ENCODE measurements around the gene CKS2.
"Not testable (repeated sequence)": the region's sequence is repeated elsewhere in the genome, so short reads cannot be mapped to it uniquely, and the experiment has no call there.

CKS2 gene

DNA sequence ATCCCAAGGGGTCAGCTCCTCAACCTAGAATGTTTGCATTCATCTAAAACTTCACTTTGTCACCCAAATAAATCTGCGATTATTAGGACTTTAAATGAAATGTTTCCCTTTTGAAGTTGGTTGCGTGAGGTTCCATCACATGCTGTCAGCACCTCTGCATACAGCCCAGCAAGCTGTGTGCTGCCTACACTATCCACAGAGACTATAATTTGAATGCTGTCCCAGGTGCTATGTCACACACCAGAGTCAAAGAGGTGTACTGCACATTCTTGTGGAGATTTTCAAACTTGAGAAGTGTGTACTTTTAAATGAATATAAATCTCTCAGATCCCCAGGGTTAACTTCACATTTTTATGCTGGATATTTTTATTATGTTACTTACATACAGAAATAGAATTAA is 19.3 kb upstream of the CKS2 start:
- H3K79me2 ChIP-seq (ENCODE audit: insufficient read depth, low read length): no peaks in the 10 kb centered on the region
- H3K9ac ChIP-seq (ENCODE audit: low read length): no peak overlapping the region
- no peaks in the 10 kb centered on the region for H3K9me3 ChIP-seq (ENCODE audit: insufficient read depth, low read length)
- H3F3A ChIP-seq (ENCODE audit: insufficient read depth): no peaks in the 10 kb centered on the region
- H2AFZ ChIP-seq (ENCODE audit: low read depth, low read length, severe bottlenecking): no peak overlapping the region
- no peaks in the 10 kb centered on the region for H3K9me2 ChIP-seq (replicated peaks; ENCODE audit: insufficient read depth, low read length)
- no peak overlapping the region for H3K27ac ChIP-seq (ENCODE audit: low read depth, low read length)
- no peaks in the 10 kb centered on the region for H4K20me1 ChIP-seq (ENCODE audit: low read depth, low read length)
- no peaks in the 10 kb centered on the region for H3K27me3 ChIP-seq (ENCODE audit: low read length)
- H3K4me2 ChIP-seq (ENCODE audit: low read depth, low read length, poor library complexity, severe bottlenecking): no peak overlapping the region
- no peaks in the 10 kb centered on the region for H3K36me3 ChIP-seq (ENCODE audit: low read length)
- no peak for TF ChIP-seq EZH2phosphoT487 (conservative IDR thresholded peaks at IDR 0.05; ENCODE audit: low read length)
- TF ChIP-seq CTCF (IDR thresholded peaks at IDR 0.05; ENCODE audit: insufficient read depth, low read length, poor library complexity, severe bottlenecking): no peak
- no peak overlapping the region for H3K4me3 ChIP-seq (ENCODE audit: insufficient read depth, low read length, poor library complexity, severe bottlenecking)

DNA sequence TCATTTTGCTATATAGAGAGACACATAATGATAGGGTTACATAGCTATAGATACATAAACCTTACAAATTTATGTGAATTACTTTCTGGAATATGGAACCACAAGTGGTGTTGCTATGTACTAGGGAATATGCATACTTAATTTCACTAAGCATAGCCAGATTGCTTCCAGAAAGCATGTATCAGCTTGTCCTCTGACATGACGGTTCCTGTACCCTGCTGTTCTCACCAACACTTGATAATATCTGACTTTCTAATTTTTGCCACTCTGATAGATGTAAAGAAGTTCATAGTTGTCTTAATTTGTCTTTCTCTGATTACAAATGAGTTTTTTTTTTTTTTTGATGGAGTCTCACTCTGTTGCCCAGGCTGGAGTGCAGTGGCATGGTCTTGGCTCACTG is 18.0 kb upstream of the CKS2 start:
- H2AFZ ChIP-seq (ENCODE audit: low read depth, low read length, severe bottlenecking): no peak overlapping the region
- H3K27me3 ChIP-seq (ENCODE audit: low read length): no peaks in the 10 kb centered on the region
- no peaks in the 10 kb centered on the region for H3K9me3 ChIP-seq (ENCODE audit: insufficient read depth, low read length)
- H3K4me3 ChIP-seq (ENCODE audit: insufficient read depth, low read length, poor library complexity, severe bottlenecking): no peak overlapping the region
- H3K4me2 ChIP-seq (ENCODE audit: low read depth, low read length, poor library complexity, severe bottlenecking): no peak overlapping the region
- TF ChIP-seq EZH2phosphoT487 (conservative IDR thresholded peaks at IDR 0.05; ENCODE audit: low read length) (no peak), CTCF (IDR thresholded peaks at IDR 0.05; ENCODE audit: insufficient read depth, low read length, poor library complexity, severe bottlenecking) (no peak)
- H3K79me2 ChIP-seq (ENCODE audit: insufficient read depth, low read length): no peaks in the 10 kb centered on the region
- no peaks in the 10 kb centered on the region for H3F3A ChIP-seq (ENCODE audit: insufficient read depth)
- no peak overlapping the region for H3K9ac ChIP-seq (ENCODE audit: low read length)
- H3K9me2 ChIP-seq (replicated peaks; ENCODE audit: insufficient read depth, low read length): no peaks in the 10 kb centered on the region
- H4K20me1 ChIP-seq (ENCODE audit: low read depth, low read length): no peaks in the 10 kb centered on the region
- no peak overlapping the region for H3K27ac ChIP-seq (ENCODE audit: low read depth, low read length)
- H3K36me3 ChIP-seq (ENCODE audit: low read length): no peaks in the 10 kb centered on the region

DNA sequence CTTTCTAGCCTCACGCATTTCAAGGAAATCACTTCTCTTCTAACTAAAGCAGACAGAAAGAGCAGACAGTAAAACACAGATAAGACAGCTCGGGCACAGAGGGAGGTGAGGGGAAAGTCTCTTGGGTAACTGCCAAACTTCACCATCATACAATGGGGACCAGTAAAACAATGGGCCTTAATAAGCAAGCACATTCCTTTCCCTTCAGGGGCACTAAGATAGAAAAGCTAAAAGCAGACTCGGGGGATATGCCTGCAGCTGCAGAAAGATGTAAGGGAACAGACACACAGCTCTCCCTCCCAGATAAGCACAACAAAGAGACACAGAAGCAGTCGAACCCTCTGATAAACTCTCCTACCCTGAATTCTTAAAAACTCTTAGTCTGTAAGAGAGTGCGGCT is 15.6 kb upstream of the CKS2 start:
- Histone ChIP-seq H3K27me3 (ENCODE audit: low read length) (no peaks in the 10 kb centered on the region), H2AFZ (ENCODE audit: low read depth, low read length, severe bottlenecking) (no peak overlapping the region), H3K27ac (ENCODE audit: low read depth, low read length) (no peak overlapping the region), H3K79me2 (ENCODE audit: insufficient read depth, low read length) (no peaks in the 10 kb centered on the region), H3K36me3 (ENCODE audit: low read length) (no peaks in the 10 kb centered on the region), H3K4me2 (ENCODE audit: low read depth, low read length, poor library complexity, severe bottlenecking) (no peak overlapping the region), H4K20me1 (ENCODE audit: low read depth, low read length) (no peaks in the 10 kb centered on the region), H3F3A (ENCODE audit: insufficient read depth) (no peaks in the 10 kb centered on the region), H3K9ac (ENCODE audit: low read length) (no peak overlapping the region), H3K9me2 (replicated peaks; ENCODE audit: insufficient read depth, low read length) (no peaks in the 10 kb centered on the region), H3K9me3 (ENCODE audit: insufficient read depth, low read length) (no peaks in the 10 kb centered on the region), H3K4me3 (ENCODE audit: insufficient read depth, low read length, poor library complexity, severe bottlenecking) (no peak overlapping the region)
- no peak for TF ChIP-seq CTCF (IDR thresholded peaks at IDR 0.05; ENCODE audit: insufficient read depth, low read length, poor library complexity, severe bottlenecking)
- no peak for TF ChIP-seq EZH2phosphoT487 (conservative IDR thresholded peaks at IDR 0.05; ENCODE audit: low read length)

GRCh38 chr9:89301996-89302395 is 9.0 kb upstream of the CKS2 start:
- H3F3A ChIP-seq (ENCODE audit: insufficient read depth); H3K27me3 ChIP-seq (ENCODE audit: low read length); H3K4me2 ChIP-seq (ENCODE audit: low read depth, low read length, poor library complexity, severe bottlenecking); H3K36me3 ChIP-seq (ENCODE audit: low read length); H3K79me2 ChIP-seq (ENCODE audit: insufficient read depth, low read length); H2AFZ ChIP-seq (ENCODE audit: low read depth, low read length, severe bottlenecking); H3K27ac ChIP-seq (ENCODE audit: low read depth, low read length); H3K9ac ChIP-seq (ENCODE audit: low read length); H3K9me2 ChIP-seq (replicated peaks; ENCODE audit: insufficient read depth, low read length); H4K20me1 ChIP-seq (ENCODE audit: low read depth, low read length); H3K9me3 ChIP-seq (ENCODE audit: insufficient read depth, low read length); H3K4me3 ChIP-seq (ENCODE audit: insufficient read depth, low read length, poor library complexity, severe bottlenecking): not testable (repeated sequence)

All from SU-DHL-6 (cell line).